Measurements from ENCODE around the gene GSN.

The GSN gene

DNA sequence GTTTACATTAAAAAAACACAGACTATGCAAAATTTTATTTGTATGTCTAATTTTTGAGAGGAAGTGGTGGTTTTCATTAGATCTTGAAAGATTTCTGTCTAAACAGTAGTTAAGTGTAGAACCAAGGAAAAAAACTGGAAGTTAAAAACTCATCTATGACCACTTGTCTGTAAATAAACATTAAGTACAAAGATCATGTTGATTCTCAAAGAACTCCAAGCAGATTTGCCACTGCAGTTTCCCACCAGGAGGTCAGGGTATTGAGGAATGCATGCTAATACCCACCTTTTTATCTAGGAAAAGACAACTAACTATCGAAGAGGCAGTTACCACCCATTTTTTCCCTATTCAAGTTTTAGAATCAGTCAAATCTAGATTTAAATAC, 100.2 kb downstream of the GSN start:
- in situ Hi-C loops (cut with MboI; ENCODE audit: low sequenced_read_pairs): no loop called here

DNA sequence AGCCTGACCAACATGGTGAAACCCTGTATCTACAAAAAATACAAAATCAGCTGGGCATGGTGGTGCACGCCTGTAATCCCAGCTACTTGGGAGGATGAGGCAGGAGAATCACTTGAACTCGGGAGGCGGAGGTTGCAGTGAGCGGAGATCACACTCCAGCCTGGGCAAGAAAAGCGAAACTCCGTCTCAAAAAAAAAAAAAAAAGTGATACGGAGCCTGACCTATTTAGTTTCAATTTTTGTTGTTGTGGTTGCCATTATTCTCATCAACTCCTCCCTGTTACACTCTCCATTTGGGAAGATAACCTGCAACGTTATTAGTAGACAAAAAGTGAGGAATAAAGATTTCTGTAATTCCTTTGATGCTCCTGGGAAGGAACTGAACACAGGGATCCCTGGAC, 100.8 kb downstream of the GSN start:
- in situ Hi-C loops (cut with MboI; ENCODE audit: low sequenced_read_pairs): no loop called here

DNA sequence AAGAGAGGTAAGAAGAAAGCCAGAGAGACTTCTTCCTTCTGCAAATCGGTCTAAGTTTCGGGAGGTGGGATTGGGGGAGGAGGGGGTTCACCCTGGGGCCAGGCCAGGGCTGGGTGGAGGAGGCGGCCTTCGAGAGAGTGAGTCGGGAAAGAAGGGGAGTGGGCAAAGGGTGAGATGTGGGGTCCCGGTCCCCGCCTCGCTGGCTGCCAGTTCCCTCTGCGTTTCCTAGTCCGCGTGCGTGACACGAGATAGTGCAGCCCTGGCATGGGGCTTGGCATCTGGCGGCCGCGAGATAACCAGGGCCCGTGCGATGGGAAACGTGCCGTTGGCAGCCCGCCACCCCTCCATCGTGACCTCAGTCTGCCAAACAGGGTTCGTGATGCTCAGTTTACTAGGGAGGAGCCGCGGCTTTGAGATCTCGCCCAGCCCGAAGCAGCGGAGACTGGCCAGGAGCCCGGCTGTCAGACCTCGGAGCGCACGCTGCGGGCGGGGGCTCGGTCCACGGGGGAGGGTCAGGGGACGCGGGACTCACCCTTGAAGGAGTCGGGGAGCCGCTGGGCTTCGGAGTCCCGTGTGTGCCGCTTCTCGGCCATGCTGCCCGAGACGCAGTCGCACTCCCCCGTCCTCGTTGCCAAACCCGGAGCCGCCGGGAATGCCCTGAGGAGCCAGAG, 101.8 kb downstream of the GSN start, which contains the start of gene STOM:
STOM (minus strand) TSS at position 656 of the 671 bp plus-strand sequence; CDS start at position 593, 63 bp downstream.
- in situ Hi-C loops (cut with MboI; ENCODE audit: low sequenced_read_pairs): no loop called here

DNA sequence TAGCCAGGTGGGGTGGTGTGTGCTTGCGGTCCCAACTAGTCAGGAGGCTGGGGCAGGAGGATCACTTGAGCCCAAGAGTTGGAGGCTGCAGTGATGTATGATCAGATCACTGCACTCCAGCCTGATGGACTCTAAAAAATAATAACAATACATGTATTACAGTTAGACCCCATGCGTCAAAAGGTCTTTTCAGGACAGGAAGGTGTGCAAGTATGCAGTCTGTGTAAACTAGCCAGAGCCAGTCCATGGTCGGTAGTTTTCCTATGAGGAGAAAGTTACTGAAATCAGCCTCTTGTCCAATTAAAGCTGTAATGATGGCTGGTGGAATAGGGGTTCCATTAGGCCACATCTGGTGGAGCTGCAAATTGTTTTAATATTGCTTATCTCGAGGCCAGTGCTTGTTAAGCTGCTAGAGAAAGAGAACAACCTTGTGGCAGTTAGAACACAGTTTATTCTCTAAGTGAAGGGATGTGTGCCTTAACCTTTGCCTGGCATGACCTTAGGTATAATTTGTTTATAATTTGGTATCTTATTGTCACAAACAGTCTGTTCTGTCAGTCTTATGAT, 103.6 kb downstream of the GSN start:
- in situ Hi-C loops (cut with MboI; ENCODE audit: low sequenced_read_pairs): no loop called here

DNA sequence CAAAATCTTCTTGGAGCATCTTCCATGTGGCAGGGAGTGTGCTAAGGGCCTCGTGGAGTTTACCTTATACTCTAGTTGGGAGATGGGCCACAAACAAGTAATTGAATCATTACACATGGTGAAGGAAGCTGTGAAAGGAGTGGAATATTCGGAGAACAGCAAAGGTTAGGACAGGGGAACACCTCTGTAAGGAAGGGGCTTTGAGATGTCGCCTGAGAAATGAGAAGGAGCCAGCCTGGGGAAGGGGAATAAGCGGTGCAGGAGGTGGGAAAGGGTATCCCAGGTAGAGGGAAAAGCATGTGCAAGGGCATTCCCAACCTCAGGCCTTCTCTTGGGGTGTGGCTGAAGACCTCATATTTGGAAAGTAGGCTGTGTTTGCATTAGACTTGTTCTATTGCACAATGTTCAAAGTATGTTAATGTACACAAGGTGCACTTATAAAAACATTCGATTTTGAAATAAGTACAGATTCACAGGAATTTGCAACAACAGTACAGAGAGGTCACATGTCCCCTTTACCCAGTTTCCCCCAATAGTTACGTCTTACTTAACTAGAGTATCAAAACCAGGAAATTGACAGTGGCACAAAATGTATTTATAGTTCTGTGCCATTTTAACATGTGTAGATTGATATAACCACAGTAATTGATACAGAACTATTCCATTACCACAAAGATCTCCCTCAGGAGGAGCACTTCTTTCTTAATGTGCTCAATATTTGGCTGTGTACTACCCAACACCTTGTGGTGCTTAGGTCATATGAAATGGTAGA, 104.5 kb downstream of the GSN start:
- in situ Hi-C loops (cut with MboI; ENCODE audit: low sequenced_read_pairs): no loop called here

DNA sequence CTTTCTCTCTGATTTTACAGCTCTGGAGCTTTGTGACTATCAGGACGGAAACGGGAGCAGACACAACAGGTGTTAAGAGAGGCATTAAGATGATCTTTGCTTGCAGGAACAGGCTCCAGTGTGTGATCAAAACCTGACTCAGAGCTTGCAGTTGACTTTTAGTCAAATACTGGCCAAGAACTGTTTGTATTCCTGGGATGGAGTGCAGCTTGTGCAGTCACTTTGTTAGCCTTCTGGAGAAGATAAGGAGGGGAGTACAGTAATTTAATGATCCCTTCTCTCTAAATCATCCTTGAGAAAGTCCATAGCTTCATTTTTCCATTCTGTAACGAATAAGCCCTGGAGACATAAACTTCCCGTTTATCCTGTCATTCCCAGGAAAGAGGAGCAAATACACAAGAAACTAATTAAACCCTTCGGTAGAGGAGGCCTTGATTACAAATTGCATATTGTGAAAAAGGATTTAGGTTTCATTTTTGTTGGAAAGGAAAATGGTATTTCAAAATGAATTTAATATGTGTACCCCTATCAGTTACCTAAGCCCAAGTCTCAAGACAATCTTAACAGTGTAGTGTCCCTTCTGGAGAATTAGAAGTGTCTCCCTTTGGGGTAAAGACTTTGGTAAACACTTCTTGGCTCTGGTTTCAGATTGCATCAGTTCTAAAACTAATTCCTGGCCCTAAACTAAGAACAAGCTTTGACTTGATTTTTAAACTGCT, 105.2 kb downstream of the GSN start:
- in situ Hi-C loops (cut with MboI; ENCODE audit: low sequenced_read_pairs): no loop called here

DNA sequence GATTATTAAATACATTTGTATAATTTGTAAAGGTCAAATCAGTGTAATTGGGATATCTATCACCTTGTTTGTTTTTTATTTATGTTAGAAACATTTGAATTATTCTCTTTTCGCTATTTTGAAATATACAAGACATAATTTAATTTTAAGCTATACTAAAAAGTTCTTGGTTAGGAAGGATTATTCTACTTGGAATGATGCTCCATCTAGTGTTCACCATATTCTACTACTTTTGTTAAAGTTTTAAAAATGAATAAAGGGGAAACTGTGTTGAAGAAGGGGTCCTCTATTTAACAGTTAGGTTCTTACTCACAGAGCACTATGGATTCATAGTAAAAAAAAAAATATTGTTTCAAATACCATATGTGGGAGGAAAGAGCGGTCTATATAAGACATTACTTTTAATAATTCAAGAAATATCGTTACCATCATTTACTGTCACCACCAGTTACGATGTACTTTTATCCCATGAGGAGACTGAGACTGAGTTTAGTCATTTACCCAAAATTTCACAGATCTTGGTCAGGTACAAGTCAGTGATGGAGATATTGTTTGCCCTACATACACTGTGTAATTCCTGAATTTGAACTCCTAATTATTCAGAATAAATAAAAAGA, 108.4 kb downstream of the GSN start:
- in situ Hi-C loops (cut with MboI; ENCODE audit: low sequenced_read_pairs): loop anchor here (25.0 kb wide), 1 partner anchor 389 kb away; no protein-coding TSS in a partner anchor

DNA sequence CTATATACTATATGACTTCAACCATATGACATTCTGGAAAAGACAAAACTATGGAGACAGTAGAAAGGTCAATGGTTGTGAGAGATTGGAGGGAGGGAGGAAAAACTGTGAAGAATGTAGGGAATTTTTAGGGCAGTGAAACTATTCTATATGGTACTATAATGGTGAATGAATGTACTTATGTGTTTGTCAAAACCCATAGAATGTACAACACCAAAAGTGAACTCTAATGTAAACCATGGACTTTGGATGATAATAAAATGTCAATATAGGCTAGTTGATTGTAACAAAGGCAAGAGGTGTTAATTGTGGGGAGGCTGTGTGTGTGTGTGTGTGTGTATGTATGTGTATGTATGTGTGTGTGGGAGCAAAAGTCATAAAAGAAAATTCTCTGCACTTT, 112.9 kb downstream of the GSN start:
- in situ Hi-C loops (cut with MboI; ENCODE audit: low sequenced_read_pairs): loop anchor here (10.0 to 25.0 kb wide), 2 partner anchors 56 to 394 kb away; no protein-coding TSS in a partner anchor

Data from HL-60/S4 treated with phorbol 12-myristate 13-acetate at 8.2 ng/mL for 4 days and 3 days (cell line).